Activated CD4-positive, CD25-positive, alpha-beta regulatory T cell treated with anti-CD3 and anti-CD28 coated beads, Interleukin-2, amount 50 U/mL, for 72 hours (primary cell): Measurements from ENCODE around the gene DNAJC18.
"Not testable (repeated sequence)": the region's sequence is repeated elsewhere in the genome, so short reads cannot be mapped to it uniquely, and the experiment has no call there.

Experiments
- DNase-seq: peaks from one replicate; pipeline ENCODE4 v3.0.0; 2021

DNAJC18 gene

GRCh38 chr5:139439013-139439903, at the start of gene DNAJC18:
TSS of gene DNAJC18 (minus strand) at chr5:139439525. CDS start at chr5:139439445, 80 bp downstream.
- DNase-seq: peak; percentile 88

GRCh38 chr5:139488260-139488659, 48.9 kb upstream of the DNAJC18 start:
- DNase-seq: no peak

- DNase-seq: no peak
These were observed 46.9 kb upstream of the DNAJC18 start for GRCh38 chr5:139486201-139486600.

- not testable (repeated sequence) for DNase-seq
These were observed 43.5 kb upstream of the DNAJC18 start for GRCh38 chr5:139482890-139483208.

GRCh38 chr5:139482050-139482889, 42.9 kb upstream of the DNAJC18 start, which contains the start of gene STING1:
TSS of gene STING1 (minus strand) at chr5:139482758. CDS start at chr5:139481704, 1,054 bp downstream.
- peak; percentile 60 for DNase-seq

GRCh38 chr5:139481580-139482049, 42.3 kb upstream of the DNAJC18 start:
- DNase-seq: no peak

GRCh38 chr5:139481122-139481533, 41.8 kb upstream of the DNAJC18 start:
- no peak for DNase-seq

- not testable (repeated sequence) for DNase-seq
These were observed 40.4 kb upstream of the DNAJC18 start for GRCh38 chr5:139479729-139480128.

GRCh38 chr5:139478657-139479423, 39.5 kb upstream of the DNAJC18 start:
- DNase-seq: not testable (repeated sequence)

GRCh38 chr5:139475865-139476617, 36.7 kb upstream of the DNAJC18 start:
- no peak for DNase-seq

GRCh38 chr5:139474890-139475791, 35.8 kb upstream of the DNAJC18 start:
- no peak for DNase-seq

- no peak for DNase-seq
These were observed 34.2 kb upstream of the DNAJC18 start for GRCh38 chr5:139473565-139473964.

- DNase-seq: no peak
These were observed 33.8 kb upstream of the DNAJC18 start for GRCh38 chr5:139473105-139473504.

- no peak for DNase-seq
These were observed 33.2 kb upstream of the DNAJC18 start for GRCh38 chr5:139472386-139473030.

GRCh38 chr5:139470821-139471300, 31.5 kb upstream of the DNAJC18 start, which contains the start of gene SMIM33:
TSS of gene SMIM33 (plus strand) at chr5:139471004. CDS start at chr5:139471122, 118 bp downstream.
- DNase-seq: peak; percentile 46

GRCh38 chr5:139468421-139468931, 29.2 kb upstream of the DNAJC18 start:
- DNase-seq: no peak

- no peak for DNase-seq
These were observed 23.4 kb upstream of the DNAJC18 start, which contains the start of gene ECSCR for GRCh38 chr5:139462586-139463276. TSS of gene ECSCR (minus strand) at chr5:139462743. CDS start at chr5:139462670, 73 bp downstream.

- DNase-seq: no peak
These were observed 22.4 kb upstream of the DNAJC18 start for GRCh38 chr5:139461698-139462097.

- DNase-seq: no peak
These were observed 21.9 kb upstream of the DNAJC18 start for GRCh38 chr5:139461176-139461575.
